ENCODE measurements around the gene ARL10.
A peak's percentile ranks its signal among the peaks of the same experiment; 100 is the strongest.

ARL10 gene

GRCh38 chr5:176412517-176413254, 47.4 kb downstream of the ARL10 start:
- no peak overlapping the region for H3K9ac ChIP-seq (ENCODE audit: low read length)
- H3K4me3 ChIP-seq (ENCODE audit: low read length): no peak overlapping the region
- H3K27ac ChIP-seq (ENCODE audit: low read depth, low read length): no peak overlapping the region
- no peaks in the 10 kb centered on the region for H3K27me3 ChIP-seq (ENCODE audit: control insufficient read depth, insufficient read depth, low read length)
- peaks cover 11% of the 10 kb centered on the region for H3K36me3 ChIP-seq (ENCODE audit: control insufficient read depth, insufficient read depth, low read length)
- peaks cover 28% of the 10 kb centered on the region for H3K4me1 ChIP-seq (ENCODE audit: control insufficient read depth, insufficient read depth, low read length)

GRCh38 chr5:176413255-176413565, 47.9 kb downstream of the ARL10 start:
- H3K4me1 ChIP-seq (ENCODE audit: control insufficient read depth, insufficient read depth, low read length): peaks cover 28% of the 10 kb centered on the region
- peaks cover 11% of the 10 kb centered on the region for H3K36me3 ChIP-seq (ENCODE audit: control insufficient read depth, insufficient read depth, low read length)
- H3K27me3 ChIP-seq (ENCODE audit: control insufficient read depth, insufficient read depth, low read length): no peaks in the 10 kb centered on the region
- no peak overlapping the region for H3K9ac ChIP-seq (ENCODE audit: low read length)
- H3K27ac ChIP-seq (ENCODE audit: low read depth, low read length): peak overlapping the region; percentile 6
- no peak overlapping the region for H3K4me3 ChIP-seq (ENCODE audit: low read length)

- peaks cover 9% of the 10 kb centered on the region for H3K36me3 ChIP-seq (ENCODE audit: control insufficient read depth, insufficient read depth, low read length)
- no peaks in the 10 kb centered on the region for H3K27me3 ChIP-seq (ENCODE audit: control insufficient read depth, insufficient read depth, low read length)
- peaks cover 28% of the 10 kb centered on the region for H3K4me1 ChIP-seq (ENCODE audit: control insufficient read depth, insufficient read depth, low read length)
- H3K9ac ChIP-seq (ENCODE audit: low read length): peak overlapping the region; percentile 33
- H3K27ac ChIP-seq (ENCODE audit: low read depth, low read length): peak overlapping the region; percentile 6
- H3K4me3 ChIP-seq (ENCODE audit: low read length): no peak overlapping the region
These were observed 48.5 kb downstream of the ARL10 start for GRCh38 chr5:176413709-176414191.

- H3K27me3 ChIP-seq (ENCODE audit: control insufficient read depth, insufficient read depth, low read length): no peaks in the 10 kb centered on the region
- peak overlapping the region; percentile 87 for H3K4me3 ChIP-seq (ENCODE audit: low read length)
- peaks cover 28% of the 10 kb centered on the region for H3K4me1 ChIP-seq (ENCODE audit: control insufficient read depth, insufficient read depth, low read length)
- H3K9ac ChIP-seq (ENCODE audit: low read length): no peak overlapping the region
- H3K36me3 ChIP-seq (ENCODE audit: control insufficient read depth, insufficient read depth, low read length): peaks cover 9% of the 10 kb centered on the region
- no peak overlapping the region for H3K27ac ChIP-seq (ENCODE audit: low read depth, low read length)
These were observed 49.4 kb downstream of the ARL10 start for GRCh38 chr5:176414704-176415103.

GRCh38 chr5:176415240-176415951, 50.1 kb downstream of the ARL10 start:
- peaks cover 2% of the 10 kb centered on the region for H3K36me3 ChIP-seq (ENCODE audit: control insufficient read depth, insufficient read depth, low read length)
- H3K9ac ChIP-seq (ENCODE audit: low read length): peak overlapping the region; percentile 47
- H3K4me3 ChIP-seq (ENCODE audit: low read length): peak overlapping the region; percentile 87
- H3K4me1 ChIP-seq (ENCODE audit: control insufficient read depth, insufficient read depth, low read length): peaks cover 28% of the 10 kb centered on the region
- peak overlapping the region; percentile 73 for H3K27ac ChIP-seq (ENCODE audit: low read depth, low read length)
- H3K27me3 ChIP-seq (ENCODE audit: control insufficient read depth, insufficient read depth, low read length): no peaks in the 10 kb centered on the region

GRCh38 chr5:176415952-176416924, 51.0 kb downstream of the ARL10 start, which contains the start of gene CLTB:
CLTB (minus strand) TSS chr5:176416539; CDS start chr5:176416363, 176 bp downstream.
- peaks cover 2% of the 10 kb centered on the region for H3K36me3 ChIP-seq (ENCODE audit: control insufficient read depth, insufficient read depth, low read length)
- H3K27ac ChIP-seq (ENCODE audit: low read depth, low read length): peak within 1 kb of the TSS; percentile 73
- H3K4me3 ChIP-seq (ENCODE audit: low read length): peak within 1 kb of the TSS; percentile 87
- no peaks in the 10 kb centered on the region for H3K27me3 ChIP-seq (ENCODE audit: control insufficient read depth, insufficient read depth, low read length)
- H3K4me1 ChIP-seq (ENCODE audit: control insufficient read depth, insufficient read depth, low read length): peaks cover 28% of the 10 kb centered on the region
- H3K9ac ChIP-seq (ENCODE audit: low read length): peak within 1 kb of the TSS; percentile 46

- Histone ChIP-seq H3K4me1 (ENCODE audit: control insufficient read depth, insufficient read depth, low read length) (peaks cover 28% of the 10 kb centered on the region), H3K27ac (ENCODE audit: low read depth, low read length) (peak overlapping the region; percentile 29), H3K9ac (ENCODE audit: low read length) (peak overlapping the region; percentile 46), H3K36me3 (ENCODE audit: control insufficient read depth, insufficient read depth, low read length) (peaks cover 2% of the 10 kb centered on the region), H3K4me3 (ENCODE audit: low read length) (peak overlapping the region; percentile 50), H3K27me3 (ENCODE audit: control insufficient read depth, insufficient read depth, low read length) (no peaks in the 10 kb centered on the region)
These were observed 51.7 kb downstream of the ARL10 start for GRCh38 chr5:176416965-176417364.

GRCh38 chr5:176418251-176418650, 53.0 kb downstream of the ARL10 start:
- no peaks in the 10 kb centered on the region for H3K27me3 ChIP-seq (ENCODE audit: control insufficient read depth, insufficient read depth, low read length)
- no peak overlapping the region for H3K27ac ChIP-seq (ENCODE audit: low read depth, low read length)
- H3K4me3 ChIP-seq (ENCODE audit: low read length): no peak overlapping the region

GRCh38 chr5:176420086-176420485, 54.8 kb downstream of the ARL10 start:
- no peaks in the 10 kb centered on the region for H3K27me3 ChIP-seq (ENCODE audit: control insufficient read depth, insufficient read depth, low read length)
- no peak overlapping the region for H3K27ac ChIP-seq (ENCODE audit: low read depth, low read length)
- H3K4me1 ChIP-seq (ENCODE audit: control insufficient read depth, insufficient read depth, low read length): peaks cover 14% of the 10 kb centered on the region
- H3K9ac ChIP-seq (ENCODE audit: low read length): no peak overlapping the region
- no peaks in the 10 kb centered on the region for H3K36me3 ChIP-seq (ENCODE audit: control insufficient read depth, insufficient read depth, low read length)
- no peak overlapping the region for H3K4me3 ChIP-seq (ENCODE audit: low read length)

More at GRCh38 chr5:176418251-176418650, 53.0 kb downstream of the ARL10 start:
- Histone ChIP-seq H3K9ac (ENCODE audit: low read length) (no peak overlapping the region), H3K36me3 (ENCODE audit: control insufficient read depth, insufficient read depth, low read length) (no peaks in the 10 kb centered on the region), H3K4me1 (ENCODE audit: control insufficient read depth, insufficient read depth, low read length) (peaks cover 28% of the 10 kb centered on the region)

- H3K9ac ChIP-seq (ENCODE audit: low read length): no peak overlapping the region
- H3K27ac ChIP-seq (ENCODE audit: low read depth, low read length): no peak overlapping the region
- H3K4me1 ChIP-seq (ENCODE audit: control insufficient read depth, insufficient read depth, low read length): peaks cover 7% of the 10 kb centered on the region
- no peaks in the 10 kb centered on the region for H3K36me3 ChIP-seq (ENCODE audit: control insufficient read depth, insufficient read depth, low read length)
- no peak overlapping the region for H3K4me3 ChIP-seq (ENCODE audit: low read length)
- H3K27me3 ChIP-seq (ENCODE audit: control insufficient read depth, insufficient read depth, low read length): no peaks in the 10 kb centered on the region
These were observed 55.8 kb downstream of the ARL10 start for GRCh38 chr5:176420972-176421544.

- Histone ChIP-seq H3K27ac (ENCODE audit: low read depth, low read length) (no peak overlapping the region), H3K4me1 (ENCODE audit: control insufficient read depth, insufficient read depth, low read length) (no peaks in the 10 kb centered on the region), H3K4me3 (ENCODE audit: low read length) (no peak overlapping the region), H3K9ac (ENCODE audit: low read length) (no peak overlapping the region), H3K36me3 (ENCODE audit: control insufficient read depth, insufficient read depth, low read length) (no peaks in the 10 kb centered on the region), H3K27me3 (ENCODE audit: control insufficient read depth, insufficient read depth, low read length) (no peaks in the 10 kb centered on the region)
These were observed 58.9 kb downstream of the ARL10 start for GRCh38 chr5:176424181-176424580.

All from rectal smooth muscle tissue (tissue), 1 donor.